Heart left ventricle (tissue), 13 donors: ENCODE results near the gene HOXA1.

Source experiments
- POLR2A ChIP-seq, 2 donors: fragments of 450-650 bp; IDR thresholded peaks; one replicate each; pipeline ENCODE4 v1.6.1; 2017; ENCODE audit warnings: antibody characterized with exemption in 2 of 2, mild to moderate bottlenecking in 2 of 2, moderate library complexity in 2 of 2
- TF ChIP-seq, protein P1 (sequence below), 12 donors: fragments of 200-600 bp; sonication (generic) in 4 of 12; IDR thresholded peaks; one replicate each; pipeline versions ENCODE4 v1.5.0 to v1.8.0; 2018 to 2022; ENCODE audit warnings: antibody characterized with exemption in 12 of 12, mild to moderate bottlenecking in 5 of 12
- donor health status: ischemic (EF 13 %, LVEDD 7.1; RV severe dilation, severe dysfunction).
- donor health status: DM: no; HTN: yes; CAD: no.
- donor health status: DM: no; HTN: no; CAD: no.
- donor health status: ischemic (EF 25% LVEDD 6.9; RV normal size, moderate dysfunction).
- donor health status: ischemic (EF 25% LVEDD 5.7; RV mildly dilated, moderate dysfunction).
- donor health status: ischemic (EF 35%, LVEDD 5.7; RV mildly dilated, moderate dysfunction).
- donor health status: nonischemic (EF 11% LVEDD 7.7; RV severe dilation, severe dysfunction).
- donor health status: DM: yes; HTN: yes; CAD: no.
- donor health status: PGD.
- donor health status: ischemic (EF 29% LVEDD 5.4; RV normal size, mild dysfunction).
- donor health status: nonischemic (EF 23%, LVEDD 6.1; RV moderate dilation, normal function).

DNA sequence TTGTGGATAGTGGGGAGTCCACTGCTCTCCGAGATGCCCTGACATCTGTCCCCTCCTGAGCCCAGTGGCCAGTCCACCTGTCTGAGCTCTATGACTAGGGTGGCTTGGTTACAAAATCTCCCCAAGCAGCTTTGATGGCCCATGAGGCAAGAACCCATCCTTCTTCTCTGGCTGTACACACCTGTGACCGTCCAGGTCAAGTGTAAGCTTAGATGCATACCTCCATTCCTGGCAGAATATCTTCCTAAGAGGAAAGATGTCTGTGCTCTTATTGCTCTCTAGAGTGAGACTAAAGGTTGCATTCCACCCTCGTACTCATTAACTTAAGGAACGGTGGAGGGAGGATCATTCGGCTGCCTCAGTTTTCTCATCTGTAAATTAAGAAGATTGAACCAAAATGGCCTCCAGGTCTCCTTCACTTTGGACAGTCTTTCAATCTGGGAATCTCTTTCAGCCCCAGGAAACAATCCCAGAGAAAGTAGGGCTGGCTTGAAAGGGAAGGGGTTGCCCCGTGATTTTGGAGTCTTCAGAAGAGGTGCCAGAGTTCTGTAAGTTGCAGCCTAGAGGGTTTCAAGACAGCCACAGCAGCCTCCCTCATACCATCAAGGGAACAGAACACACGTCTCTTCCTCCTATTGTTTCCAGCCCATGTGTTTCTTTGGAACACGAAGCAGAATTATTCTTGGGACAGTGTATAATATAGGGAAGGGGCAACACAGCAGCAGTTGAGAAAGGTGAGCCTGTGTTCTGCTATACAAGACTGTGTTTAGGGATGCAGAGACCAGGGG lies 29.3 kb upstream of the HOXA1 start:
- TF ChIP-seq, protein P1, sequence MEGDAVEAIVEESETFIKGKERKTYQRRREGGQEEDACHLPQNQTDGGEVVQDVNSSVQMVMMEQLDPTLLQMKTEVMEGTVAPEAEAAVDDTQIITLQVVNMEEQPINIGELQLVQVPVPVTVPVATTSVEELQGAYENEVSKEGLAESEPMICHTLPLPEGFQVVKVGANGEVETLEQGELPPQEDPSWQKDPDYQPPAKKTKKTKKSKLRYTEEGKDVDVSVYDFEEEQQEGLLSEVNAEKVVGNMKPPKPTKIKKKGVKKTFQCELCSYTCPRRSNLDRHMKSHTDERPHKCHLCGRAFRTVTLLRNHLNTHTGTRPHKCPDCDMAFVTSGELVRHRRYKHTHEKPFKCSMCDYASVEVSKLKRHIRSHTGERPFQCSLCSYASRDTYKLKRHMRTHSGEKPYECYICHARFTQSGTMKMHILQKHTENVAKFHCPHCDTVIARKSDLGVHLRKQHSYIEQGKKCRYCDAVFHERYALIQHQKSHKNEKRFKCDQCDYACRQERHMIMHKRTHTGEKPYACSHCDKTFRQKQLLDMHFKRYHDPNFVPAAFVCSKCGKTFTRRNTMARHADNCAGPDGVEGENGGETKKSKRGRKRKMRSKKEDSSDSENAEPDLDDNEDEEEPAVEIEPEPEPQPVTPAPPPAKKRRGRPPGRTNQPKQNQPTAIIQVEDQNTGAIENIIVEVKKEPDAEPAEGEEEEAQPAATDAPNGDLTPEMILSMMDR (IDR thresholded peaks at IDR 0.05): no peak
- TF ChIP-seq POLR2A (IDR thresholded peaks at IDR 0.05): no peak
